OCI-LY7 (cell line): ENCODE measurements around the gene RPS6KA5.

Experiments
- CTCF ChIP-seq: fragments of 200-600 bp; sonication (generic); conservative IDR thresholded peaks from 2 replicates; pipeline ENCODE4 v1.5.1; 2014; ENCODE audit warnings: mild to moderate bottlenecking, antibody characterized with exemption, low read length, moderate library complexity, mixed read lengths
- EZH2phosphoT487 ChIP-seq: fragments of 200-600 bp; sonication (generic); IDR thresholded peaks from 2 replicates; pipeline ENCODE4 v1.6.1; 2018; ENCODE audit warnings: low read depth, borderline replicate concordance, mild to moderate bottlenecking, mixed run types, antibody characterized with exemption, low read length, moderate library complexity, mixed read lengths

- TF ChIP-seq CTCF (no peak), EZH2phosphoT487 (no peak)
These were observed 88.8 kb downstream of the RPS6KA5 start for GRCh38 chr14:90971687-90972086.
